ENCODE measurements around the gene SLC17A4. TPM values are rescaled to one million over a fixed set of nuclear protein-coding genes. Genes with fewer than 3 reads are reported as not detected.

SLC17A4 gene
- polyA plus RNA-seq, 2 of the 4 experiments (the other 2 are of a cell fraction): 0.04 to 0.05 TPM

DNA sequence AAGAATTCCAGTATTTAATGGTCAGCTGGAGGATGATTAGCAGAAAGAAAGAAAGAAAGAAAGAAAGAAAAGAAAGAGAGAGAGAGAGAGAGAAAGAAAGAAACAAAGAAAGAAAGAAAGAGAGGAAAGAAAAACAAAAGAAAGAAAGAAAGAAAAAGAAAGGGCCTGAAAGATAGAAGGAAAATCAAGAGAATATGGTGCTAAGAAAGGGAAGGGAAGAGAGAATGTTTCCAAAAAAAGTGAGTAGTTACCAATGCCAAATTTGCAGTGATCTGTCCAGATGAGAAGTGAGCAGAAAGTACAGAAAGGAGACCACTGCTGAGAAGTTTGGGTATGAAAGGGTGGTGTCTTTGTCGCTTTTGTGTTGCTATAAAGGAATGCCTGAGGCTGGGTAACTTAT is 26.6 kb downstream of the SLC17A4 start:
- Histone ChIP-seq H3K4me2 (no peak overlapping the region), H3K9me3 (no peaks in the 10 kb centered on the region), H3K4me1 (no peaks in the 10 kb centered on the region), H3K27ac (no peak overlapping the region), H3K4me3 (no peak overlapping the region)
- ChIA-PET POLR2A (no interaction called here), CTCF (interaction anchor here (0.8 to 1.2 kb wide), 4 partner anchors 12 to 109 kb away, joined by 3 to 4 read pairs (median 3); no protein-coding TSS in a partner anchor)
- 71% methylated on average over 1 of the region's 1 CpG for WGBS (ENCODE audit: missing lambda C conversion rate)
- FAIRE-seq (no peak), ATAC-seq (no peak), DNase-seq (ENCODE audit: low read depth in 1 of 2, low spot score in 1 of 2) (no peak)
- TF ChIP-seq FOXS1 (CRISPR knock-in tag; IDR thresholded peaks at IDR 0.05) (no peak), KDM5A (IDR thresholded peaks at IDR 0.05) (no peak), EHF (CRISPR knock-in tag; IDR thresholded peaks at IDR 0.05) (no peak), HOXB13 (CRISPR knock-in tag; IDR thresholded peaks at IDR 0.05; ENCODE audit: low read depth) (no peak), TFCP2L1 (CRISPR knock-in tag; IDR thresholded peaks at IDR 0.05) (no peak), ESRRA (IDR thresholded peaks at IDR 0.05; ENCODE audit: borderline replicate concordance, low read length) (no peak), NR3C1 (IDR thresholded peaks at IDR 0.05) (no peak), CHD2 (IDR thresholded peaks at IDR 0.05; ENCODE audit: low read length, partially characterized antibody) (no peak), JUN (IDR thresholded peaks at IDR 0.05) (no peak), POLR2A (IDR thresholded peaks at IDR 0.05; ENCODE audit: low read length) (no peak), ZC3H11A (IDR thresholded peaks at IDR 0.05) (no peak), CHD4 (IDR thresholded peaks at IDR 0.05; ENCODE audit: borderline replicate concordance) (no peak), RNF2 (IDR thresholded peaks at IDR 0.05; ENCODE audit: borderline replicate concordance, low read depth) (no peak), ZFP36 (IDR thresholded peaks at IDR 0.05; ENCODE audit: borderline replicate concordance, partially characterized antibody) (no peak)
- TF ChIP-seq, protein P1, sequence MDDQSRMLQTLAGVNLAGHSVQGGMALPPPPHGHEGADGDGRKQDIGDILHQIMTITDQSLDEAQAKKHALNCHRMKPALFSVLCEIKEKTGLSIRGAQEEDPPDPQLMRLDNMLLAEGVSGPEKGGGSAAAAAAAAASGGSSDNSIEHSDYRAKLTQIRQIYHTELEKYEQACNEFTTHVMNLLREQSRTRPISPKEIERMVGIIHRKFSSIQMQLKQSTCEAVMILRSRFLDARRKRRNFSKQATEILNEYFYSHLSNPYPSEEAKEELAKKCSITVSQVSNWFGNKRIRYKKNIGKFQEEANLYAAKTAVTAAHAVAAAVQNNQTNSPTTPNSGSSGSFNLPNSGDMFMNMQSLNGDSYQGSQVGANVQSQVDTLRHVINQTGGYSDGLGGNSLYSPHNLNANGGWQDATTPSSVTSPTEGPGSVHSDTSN (IDR thresholded peaks at IDR 0.05): no peak
- TF ChIP-seq, protein P2, sequence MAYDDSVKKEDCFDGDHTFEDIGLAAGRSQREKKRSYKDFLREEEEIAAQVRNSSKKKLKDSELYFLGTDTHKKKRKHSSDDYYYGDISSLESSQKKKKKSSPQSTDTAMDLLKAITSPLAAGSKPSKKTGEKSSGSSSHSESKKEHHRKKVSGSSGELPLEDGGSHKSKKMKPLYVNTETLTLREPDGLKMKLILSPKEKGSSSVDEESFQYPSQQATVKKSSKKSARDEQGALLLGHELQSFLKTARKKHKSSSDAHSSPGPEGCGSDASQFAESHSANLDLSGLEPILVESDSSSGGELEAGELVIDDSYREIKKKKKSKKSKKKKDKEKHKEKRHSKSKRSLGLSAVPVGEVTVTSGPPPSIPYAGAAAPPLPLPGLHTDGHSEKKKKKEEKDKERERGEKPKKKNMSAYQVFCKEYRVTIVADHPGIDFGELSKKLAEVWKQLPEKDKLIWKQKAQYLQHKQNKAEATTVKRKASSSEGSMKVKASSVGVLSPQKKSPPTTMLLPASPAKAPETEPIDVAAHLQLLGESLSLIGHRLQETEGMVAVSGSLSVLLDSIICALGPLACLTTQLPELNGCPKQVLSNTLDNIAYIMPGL (CRISPR knock-in tag; IDR thresholded peaks at IDR 0.05; ENCODE audit: borderline replicate concordance): no peak
- TF ChIP-seq, protein P3, sequence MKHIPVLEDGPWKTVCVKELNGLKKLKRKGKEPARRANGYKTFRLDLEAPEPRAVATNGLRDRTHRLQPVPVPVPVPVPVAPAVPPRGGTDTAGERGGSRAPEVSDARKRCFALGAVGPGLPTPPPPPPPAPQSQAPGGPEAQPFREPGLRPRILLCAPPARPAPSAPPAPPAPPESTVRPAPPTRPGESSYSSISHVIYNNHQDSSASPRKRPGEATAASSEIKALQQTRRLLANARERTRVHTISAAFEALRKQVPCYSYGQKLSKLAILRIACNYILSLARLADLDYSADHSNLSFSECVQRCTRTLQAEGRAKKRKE (CRISPR knock-in tag; IDR thresholded peaks at IDR 0.05; ENCODE audit: low read depth): no peak
- TF ChIP-seq, protein P4, sequence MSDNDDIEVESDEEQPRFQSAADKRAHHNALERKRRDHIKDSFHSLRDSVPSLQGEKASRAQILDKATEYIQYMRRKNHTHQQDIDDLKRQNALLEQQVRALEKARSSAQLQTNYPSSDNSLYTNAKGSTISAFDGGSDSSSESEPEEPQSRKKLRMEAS (IDR thresholded peaks at IDR 0.05): no peak

DNA sequence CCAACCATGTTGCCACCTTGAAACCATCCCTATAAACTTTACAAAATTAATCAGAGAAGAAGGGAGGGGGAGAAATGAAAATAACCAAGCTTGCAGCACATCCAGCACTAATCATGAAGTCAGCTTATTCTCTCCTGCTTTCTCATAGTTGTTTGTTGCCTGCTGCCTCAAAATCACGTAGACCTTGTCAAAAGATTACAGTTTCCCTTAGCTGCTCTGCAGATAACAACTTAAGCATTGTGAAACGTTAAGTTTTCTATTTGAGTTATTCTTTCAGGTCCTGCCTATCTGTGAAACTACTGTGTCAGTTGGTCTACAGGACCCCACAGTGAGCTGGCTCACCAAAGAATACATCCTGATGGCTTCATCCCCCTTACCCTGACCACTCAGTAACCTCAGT is 32.9 kb downstream of the SLC17A4 start:
- ChIA-PET CTCF (interaction anchor here (0.7 to 1.4 kb wide), 2 partner anchors 155 to 220 kb away, joined by 3 to 4 read pairs; no protein-coding TSS in a partner anchor), POLR2A (no interaction called here)
- Histone ChIP-seq H3K27ac (no peak overlapping the region), H3K9me3 (no peaks in the 10 kb centered on the region), H3K4me2 (no peak overlapping the region), H3K4me3 (no peak overlapping the region), H3K4me1 (no peaks in the 10 kb centered on the region)
- no peak for DNase-seq (ENCODE audit: low read depth in 1 of 2, low spot score in 1 of 2)
- 49% methylated on average over 2 of the region's 2 CpGs for WGBS (ENCODE audit: missing lambda C conversion rate)
- no peak for ATAC-seq
- FAIRE-seq: no peak
- TF ChIP-seq, protein P1 (IDR thresholded peaks at IDR 0.05): no peak

All from A549 (cell line).